WTC11 (cell line): ENCODE measurements around the gene S100P. TPM values are rescaled to one million over a fixed set of nuclear protein-coding genes. Genes with fewer than 3 reads are reported as not detected.
A peak's percentile ranks its signal among the peaks of the same experiment; 100 is the strongest.

Source experiments
- AR ChIP-seq: fragments of 250-450 bp; sonication (Bioruptor Pico); IDR thresholded peaks from 2 replicates; pipeline ENCODE4 v1.9.0; 2021; ENCODE audit warnings: mild to moderate bottlenecking
- ATF2 ChIP-seq: sonication (generic); formaldehyde crosslinking; IDR thresholded peaks from 2 replicates; pipeline ENCODE4 v1.8.1; 2022; ENCODE audit warnings: low read depth, missing genetic modification reagents, borderline replicate concordance
- CREM ChIP-seq: sonication (generic); formaldehyde crosslinking; IDR thresholded peaks from 2 replicates; pipeline ENCODE4 v1.8.1; 2022; ENCODE audit warnings: mild to moderate bottlenecking, missing genetic modification reagents, moderate library complexity
- ERG ChIP-seq: fragments of 250-450 bp; sonication (Bioruptor Pico); IDR thresholded peaks from 2 replicates; pipeline ENCODE4 v1.8.0; 2021; ENCODE audit warnings: mild to moderate bottlenecking
- ETV6 ChIP-seq: sonication (generic); formaldehyde crosslinking; IDR thresholded peaks from 2 replicates; pipeline ENCODE4 v1.8.1; 2022; ENCODE audit warnings: mild to moderate bottlenecking, missing genetic modification reagents
- FOXJ3 ChIP-seq: sonication (generic); formaldehyde crosslinking; IDR thresholded peaks from 2 replicates; pipeline ENCODE4 v1.9.0; 2021; ENCODE audit warnings: missing genetic modification reagents, mild to moderate bottlenecking, borderline replicate concordance
- FOXP1 ChIP-seq: sonication (generic); formaldehyde crosslinking; IDR thresholded peaks from 2 replicates; pipeline ENCODE4 v1.8.0; 2022; ENCODE audit warnings: missing genetic modification reagents, mild to moderate bottlenecking, moderate library complexity, borderline replicate concordance
- HMGXB4 ChIP-seq: sonication (generic); formaldehyde crosslinking; IDR thresholded peaks from 2 replicates; pipeline ENCODE4 v1.8.1; 2023; ENCODE audit warnings: mild to moderate bottlenecking, moderate library complexity, missing genetic modification reagents
- KAT7 ChIP-seq: sonication (generic); formaldehyde crosslinking; IDR thresholded peaks from 2 replicates; pipeline ENCODE4 v1.8.1; 2023; ENCODE audit warnings: missing genetic modification reagents, mild to moderate bottlenecking, borderline replicate concordance
- MXD4 ChIP-seq: fragments of 250-450 bp; sonication (Bioruptor Pico); IDR thresholded peaks from 2 replicates; pipeline ENCODE4 v1.8.0; 2021; ENCODE audit warnings: mild to moderate bottlenecking, moderate library complexity, borderline replicate concordance
- NR2C2 ChIP-seq: sonication (generic); formaldehyde crosslinking; IDR thresholded peaks from 2 replicates; pipeline ENCODE4 v1.8.0; 2022; ENCODE audit warnings: mild to moderate bottlenecking, missing genetic modification reagents
- SMAD4 ChIP-seq: sonication (generic); formaldehyde crosslinking; IDR thresholded peaks from 2 replicates; pipeline ENCODE4 v1.8.0; 2022; ENCODE audit warnings: mild to moderate bottlenecking, missing genetic modification reagents
- SOX15 ChIP-seq: fragments of 250-450 bp; sonication (Bioruptor Pico); IDR thresholded peaks from 2 replicates; pipeline ENCODE4 v1.9.0; 2021; ENCODE audit warnings: mild to moderate bottlenecking
- TCF7 ChIP-seq: sonication (generic); formaldehyde crosslinking; IDR thresholded peaks from 2 replicates; pipeline ENCODE4 v1.8.0; 2022; ENCODE audit warnings: mild to moderate bottlenecking, low read depth, missing genetic modification reagents, moderate library complexity
- TP53 ChIP-seq: sonication (generic); formaldehyde crosslinking; IDR thresholded peaks from 2 replicates; pipeline ENCODE4 v1.8.1; 2023; ENCODE audit warnings: mild to moderate bottlenecking, missing genetic modification reagents
- USF2 ChIP-seq: sonication (generic); formaldehyde crosslinking; IDR thresholded peaks from 2 replicates; pipeline ENCODE4 v1.8.1; 2023; ENCODE audit warnings: mild to moderate bottlenecking, missing genetic modification reagents, moderate library complexity
- ZMAT4 ChIP-seq: fragments of 250-450 bp; sonication (Bioruptor Pico); IDR thresholded peaks from 2 replicates; pipeline ENCODE4 v1.9.0; 2021; ENCODE audit warnings: mild to moderate bottlenecking
- ZNF138 ChIP-seq: sonication (generic); formaldehyde crosslinking; conservative IDR thresholded peaks from 2 replicates; pipeline ENCODE4 v1.8.1; 2022; ENCODE audit warnings: mild to moderate bottlenecking, moderate library complexity, missing genetic modification reagents
- ZNF281 ChIP-seq: sonication (generic); formaldehyde crosslinking; IDR thresholded peaks from 2 replicates; pipeline ENCODE4 v1.8.0; 2023; ENCODE audit warnings: mild to moderate bottlenecking, missing genetic modification reagents
- ZNF396 ChIP-seq: fragments of 250-450 bp; sonication (Bioruptor Pico); IDR thresholded peaks from 2 replicates; pipeline ENCODE4 v1.8.0; 2021; ENCODE audit warnings: mild to moderate bottlenecking, moderate library complexity, borderline replicate concordance
- ZNF416 ChIP-seq: fragments of 250-450 bp; sonication (Bioruptor Pico); IDR thresholded peaks from 2 replicates; pipeline ENCODE4 v1.9.0; 2021; ENCODE audit warnings: mild to moderate bottlenecking, inconsistent platforms
- ZNF423 ChIP-seq: fragments of 250-450 bp; sonication (Bioruptor Pico); IDR thresholded peaks from 2 replicates; pipeline ENCODE4 v2.1.2; 2022; ENCODE audit warnings: mild to moderate bottlenecking, moderate library complexity
- ZNF512 ChIP-seq: sonication (generic); formaldehyde crosslinking; IDR thresholded peaks from 2 replicates; pipeline ENCODE4 v1.8.1; 2022; ENCODE audit warnings: missing genetic modification reagents, borderline replicate concordance
- total RNA-seq: library from RNA; stranded (reverse); gene quantifications from 3 replicates; pipeline ENCODE4 v1.2.3, GENCODE V29; 2021

S100P gene
- total RNA-seq, 1 experiment from 2014 or later = not detected

- TF ChIP-seq ATF2 = no peak
- TF ChIP-seq ERG (CRISPR knock-in tag) = no peak
- peak; percentile 58; the same call in 1 of the 2 replicates for TF ChIP-seq FOXP1 (CRISPR knock-in tag)
- TF ChIP-seq MXD4 (CRISPR knock-in tag) = no peak
- TF ChIP-seq TCF7 = no peak
- no peak for TF ChIP-seq FOXJ3 (CRISPR knock-in tag)
- TF ChIP-seq CREM (CRISPR knock-in tag) = no peak
- TF ChIP-seq NR2C2 (CRISPR knock-in tag) = no peak
- TF ChIP-seq USF2 = 0 out of 2 replicates have a peak, but pooled peaks have one; percentile 6
- TF ChIP-seq ETV6 (CRISPR knock-in tag) = peak; percentile 83; the same call in 1 of the 2 replicates
- no peak for TF ChIP-seq SMAD4
- no peak; the same call in none of the 2 replicates for TF ChIP-seq HMGXB4 (CRISPR knock-in tag)
- TF ChIP-seq ZNF396 = no peak
- TF ChIP-seq TP53 (CRISPR knock-in tag) = no peak; the same call in 1 of the 2 replicates
- no peak for TF ChIP-seq ZNF416 (CRISPR knock-in tag)
- TF ChIP-seq ZMAT4 (CRISPR knock-in tag) = no peak
- TF ChIP-seq AR (CRISPR knock-in tag) = no peak
- no peak for TF ChIP-seq ZNF281 (CRISPR knock-in tag)
- TF ChIP-seq KAT7 (CRISPR knock-in tag) = no peak
- TF ChIP-seq SOX15 (CRISPR knock-in tag) = no peak
- TF ChIP-seq ZNF423 (CRISPR knock-in tag) = no peak
- 0 out of 2 replicates have a peak, but pooled peaks have one; percentile 50 for TF ChIP-seq ZNF138
- no peak for TF ChIP-seq ZNF512 (CRISPR knock-in tag)
Observed at GRCh38 chr4:6673660-6674499, 19.8 kb upstream of the S100P start (continued).
